Brain microvascular endothelial cell (primary cell): ENCODE results near the gene BTAF1.

Experiments
- DNase-seq: peaks from one replicate; pipeline ENCODE4 v3.0.0-alpha.2; 2020
- H3K27ac ChIP-seq: fragments of 250-450 bp; sonication (Bioruptor Pico); 2 replicates; pipeline ENCODE4 v1.5.1; 2020; ENCODE audit warnings: mild to moderate bottlenecking, moderate library complexity
- H3K27me3 ChIP-seq: fragments of 250-450 bp; sonication (Bioruptor Pico); replicated peaks from 2 replicates; pipeline ENCODE4 v1.5.1; 2020; ENCODE audit warnings: mild to moderate bottlenecking
- H3K36me3 ChIP-seq: fragments of 250-450 bp; sonication (Bioruptor Pico); replicated peaks from 2 replicates; pipeline ENCODE4 v1.5.1; 2020; ENCODE audit warnings: mild to moderate bottlenecking
- H3K4me3 ChIP-seq: 2 replicates; pipeline ENCODE4 v1.5.1; 2011; ENCODE audit warnings: low read depth, mild to moderate bottlenecking, control low read depth, low read length, moderate library complexity
- in situ Hi-C: cut with HindIII; loops from 2 replicates; pipeline ENCODE4 v1.10.0; 2017; ENCODE audit warnings: low sequenced_read_pairs, low pct_ligation_motif_present
- TF ChIP-seq, protein P1 (sequence below): IDR thresholded peaks from 2 replicates; pipeline ENCODE4 v1.5.1; 2011; ENCODE audit warnings: low read depth, mild to moderate bottlenecking, moderate library complexity, low read length, control low read depth, inconsistent platforms; ENCODE audit errors: missing control alignments

Gene BTAF1

DNA sequence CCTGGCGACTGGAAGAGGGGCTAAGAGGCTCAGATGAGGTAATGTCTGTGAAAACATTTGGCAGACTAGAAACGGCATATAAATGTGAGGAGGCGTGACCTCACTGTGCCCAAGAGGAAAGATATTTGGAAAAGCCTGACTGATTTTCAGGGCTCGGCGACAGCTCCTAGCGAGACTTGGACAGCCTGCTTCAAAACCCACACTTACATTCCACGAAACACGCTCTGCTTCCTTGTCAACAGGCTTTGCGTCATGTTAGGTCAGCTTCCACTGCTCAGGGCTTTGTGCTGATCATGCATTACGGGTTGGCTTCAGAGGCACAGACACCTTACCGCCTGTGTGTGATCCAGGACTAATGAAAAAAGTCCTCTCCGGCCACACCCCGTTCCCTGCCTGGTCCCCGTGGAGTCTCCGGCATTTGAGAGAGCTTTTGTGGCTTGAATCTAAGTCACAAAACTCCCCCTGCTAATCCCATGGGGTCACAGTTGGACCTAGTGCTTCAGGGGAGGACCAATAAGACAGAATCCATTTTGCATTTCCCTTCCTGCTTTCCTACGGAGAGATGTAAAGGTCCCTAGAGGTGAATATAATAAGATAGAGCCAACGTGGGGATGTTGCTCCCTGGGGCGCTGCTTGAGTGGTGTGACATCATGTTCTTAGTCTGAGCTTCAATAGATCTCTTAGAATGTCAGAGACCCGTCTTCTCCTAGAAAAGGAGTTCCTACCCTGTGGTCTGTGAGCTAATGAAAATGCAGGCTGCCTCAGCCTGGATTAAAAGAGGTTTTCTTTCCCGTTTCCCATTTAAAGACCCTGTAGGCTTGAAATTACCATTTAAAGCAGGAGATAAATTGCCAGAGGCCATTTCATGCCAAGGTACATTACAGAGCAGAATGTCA is 39.8 kb upstream of the BTAF1 start:
- TF ChIP-seq, protein P1, sequence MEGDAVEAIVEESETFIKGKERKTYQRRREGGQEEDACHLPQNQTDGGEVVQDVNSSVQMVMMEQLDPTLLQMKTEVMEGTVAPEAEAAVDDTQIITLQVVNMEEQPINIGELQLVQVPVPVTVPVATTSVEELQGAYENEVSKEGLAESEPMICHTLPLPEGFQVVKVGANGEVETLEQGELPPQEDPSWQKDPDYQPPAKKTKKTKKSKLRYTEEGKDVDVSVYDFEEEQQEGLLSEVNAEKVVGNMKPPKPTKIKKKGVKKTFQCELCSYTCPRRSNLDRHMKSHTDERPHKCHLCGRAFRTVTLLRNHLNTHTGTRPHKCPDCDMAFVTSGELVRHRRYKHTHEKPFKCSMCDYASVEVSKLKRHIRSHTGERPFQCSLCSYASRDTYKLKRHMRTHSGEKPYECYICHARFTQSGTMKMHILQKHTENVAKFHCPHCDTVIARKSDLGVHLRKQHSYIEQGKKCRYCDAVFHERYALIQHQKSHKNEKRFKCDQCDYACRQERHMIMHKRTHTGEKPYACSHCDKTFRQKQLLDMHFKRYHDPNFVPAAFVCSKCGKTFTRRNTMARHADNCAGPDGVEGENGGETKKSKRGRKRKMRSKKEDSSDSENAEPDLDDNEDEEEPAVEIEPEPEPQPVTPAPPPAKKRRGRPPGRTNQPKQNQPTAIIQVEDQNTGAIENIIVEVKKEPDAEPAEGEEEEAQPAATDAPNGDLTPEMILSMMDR = no peak

DNA sequence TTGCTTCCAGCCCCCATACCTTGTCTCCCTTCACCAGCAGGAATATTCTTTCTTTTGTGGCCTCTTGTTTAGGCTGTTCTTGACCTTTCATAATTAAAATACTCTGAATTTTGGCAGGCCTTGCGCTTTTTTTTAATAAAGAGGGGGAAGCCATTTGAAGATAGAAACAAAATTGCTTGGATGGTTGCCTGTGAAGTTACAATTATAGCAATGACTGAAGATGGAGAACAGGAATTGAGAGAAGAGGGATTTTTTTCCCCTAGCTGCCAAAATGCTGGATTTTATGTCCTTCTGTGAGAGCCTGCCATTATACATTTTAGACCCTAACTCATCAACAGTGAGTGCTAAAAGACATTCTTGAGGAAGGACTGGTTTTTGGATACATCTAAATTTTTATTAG is 39.0 kb upstream of the BTAF1 start:
- Histone ChIP-seq H3K4me3 (no peak overlapping the region), H3K36me3 (no peaks in the 10 kb centered on the region), H3K27me3 (no peaks in the 10 kb centered on the region), H3K27ac (no peak overlapping the region)
- TF ChIP-seq, protein P1 = no peak
- no peak for DNase-seq
- in situ Hi-C loops = no loop called here

More for the DNA sequence above, 39.8 kb upstream of the BTAF1 start:
- in situ Hi-C loops = no loop called here
- H3K27me3 ChIP-seq = no peaks in the 10 kb centered on the region
- H3K36me3 ChIP-seq = no peaks in the 10 kb centered on the region
- DNase-seq = peak; percentile 56
- H3K4me3 ChIP-seq = peak overlapping the region; percentile 22
- H3K27ac ChIP-seq = no peak overlapping the region

DNA sequence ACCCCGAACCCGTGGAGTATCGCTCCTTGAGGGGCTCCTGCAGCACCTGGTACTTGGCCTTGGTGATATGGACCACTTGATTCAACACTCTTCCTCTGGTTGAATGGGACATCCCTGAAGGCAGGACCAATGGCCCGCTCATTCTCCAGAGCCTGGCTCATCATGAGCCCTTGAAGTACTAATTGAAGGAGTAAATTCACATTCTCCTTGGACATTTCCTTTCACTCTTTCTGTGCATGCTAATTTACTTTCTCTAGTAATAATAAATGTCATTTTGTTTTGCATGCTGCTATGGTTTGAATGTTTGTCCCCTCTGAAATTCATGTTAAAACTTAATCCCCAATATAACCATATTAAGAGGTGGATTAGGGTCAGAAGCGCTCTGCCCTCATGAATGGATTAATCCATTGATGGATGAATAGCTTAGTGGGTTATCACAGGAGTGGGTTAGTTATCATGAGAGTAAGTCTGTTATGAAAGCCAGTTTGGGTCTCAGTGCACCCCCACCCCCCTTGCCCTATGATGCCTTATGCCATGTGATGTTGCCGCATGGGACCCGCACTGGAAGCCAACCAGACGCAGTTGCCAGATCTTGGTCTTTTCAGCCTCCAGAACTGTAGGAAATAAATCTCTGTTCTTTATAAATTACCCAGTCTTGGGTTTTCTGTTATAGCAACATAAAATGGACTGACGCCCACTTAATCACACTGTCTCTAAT is 38.0 kb upstream of the BTAF1 start:
- TF ChIP-seq, protein P1 = no peak
- H3K27me3 ChIP-seq = no peaks in the 10 kb centered on the region
- H3K4me3 ChIP-seq = no peak overlapping the region
- DNase-seq = no peak
- in situ Hi-C loops = no loop called here
- H3K27ac ChIP-seq = no peak overlapping the region
- no peaks in the 10 kb centered on the region for H3K36me3 ChIP-seq

DNA sequence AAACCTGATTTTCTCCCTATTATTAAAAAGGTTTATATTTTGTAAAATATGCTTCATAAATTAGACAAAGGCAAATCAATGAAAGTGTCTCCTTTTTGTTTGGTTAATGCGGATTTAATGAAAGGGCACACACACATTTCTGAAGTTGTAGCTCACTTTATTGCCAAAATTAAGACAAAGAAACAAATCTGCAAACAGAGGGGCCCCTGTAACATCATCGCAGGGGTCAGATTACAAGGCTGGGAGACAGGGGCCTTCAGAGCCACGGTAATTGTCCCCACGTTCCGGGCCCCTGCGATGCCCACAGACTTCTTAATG is 36.7 kb upstream of the BTAF1 start:
- peak overlapping the region; percentile 56 for H3K4me3 ChIP-seq
- no peak for DNase-seq
- no peaks in the 10 kb centered on the region for H3K36me3 ChIP-seq
- no peak overlapping the region for H3K27ac ChIP-seq
- no peaks in the 10 kb centered on the region for H3K27me3 ChIP-seq
- in situ Hi-C loops = no loop called here
- TF ChIP-seq, protein P1 = no peak

DNA sequence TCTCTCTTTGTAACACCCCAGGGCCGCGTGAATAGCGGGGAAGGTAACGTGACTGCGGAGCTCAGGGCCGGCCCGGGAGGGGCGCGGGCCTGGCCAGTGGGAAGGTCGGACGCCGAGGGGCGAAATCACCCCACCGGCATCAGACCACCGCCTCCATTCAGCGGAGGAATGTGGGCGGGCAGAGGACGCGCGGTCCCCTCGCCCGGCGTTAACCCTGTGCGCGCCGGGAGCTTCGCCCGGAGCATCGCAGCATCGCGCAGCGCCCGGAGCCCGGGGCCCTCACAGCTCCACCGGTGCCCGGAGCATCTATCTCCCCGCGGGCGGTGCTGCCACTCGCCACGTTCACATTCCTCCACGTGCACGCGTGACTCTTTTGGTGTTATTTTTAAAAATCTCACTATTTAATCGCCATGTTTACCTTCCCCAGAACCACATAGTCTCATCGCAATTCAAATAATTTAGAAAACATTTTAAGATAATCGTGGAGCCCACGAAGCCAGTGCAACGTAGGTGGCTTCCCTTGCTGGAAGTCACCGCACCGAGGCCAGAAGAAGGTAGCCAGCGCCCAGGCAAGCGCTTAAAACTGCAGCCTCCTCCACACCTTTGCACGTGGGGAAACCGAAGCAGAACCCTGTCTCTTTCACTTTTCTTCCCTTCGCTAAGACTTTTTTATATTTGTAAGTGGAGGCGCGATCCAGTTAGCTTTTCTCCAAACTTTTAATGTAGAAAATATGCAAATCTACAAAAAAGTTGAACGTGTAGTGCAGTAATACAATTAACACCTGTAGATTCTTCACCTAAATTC is 36.1 kb upstream of the BTAF1 start:
- in situ Hi-C loops = no loop called here
- peak overlapping the region; percentile 56 for H3K4me3 ChIP-seq
- H3K27me3 ChIP-seq = no peaks in the 10 kb centered on the region
- H3K36me3 ChIP-seq = no peaks in the 10 kb centered on the region
- TF ChIP-seq, protein P1 = no peak
- DNase-seq = peak; percentile 29
- no peak overlapping the region for H3K27ac ChIP-seq
